GM19463 (cell line): ENCODE data around the gene CAPN1.
"Not testable (repeated sequence)": the region's sequence is repeated elsewhere in the genome, so short reads cannot be mapped to it uniquely, and the experiment has no call there.

Source experiments
- ATAC-seq: cut with Tn5 transposase; IDR thresholded peaks from one replicate; pipeline ENCODE4 v1.9.1; 2021; ENCODE audit warnings: mild to moderate bottlenecking, moderate library complexity; ENCODE audit not compliant: unreplicated experiment

Gene CAPN1

DNA sequence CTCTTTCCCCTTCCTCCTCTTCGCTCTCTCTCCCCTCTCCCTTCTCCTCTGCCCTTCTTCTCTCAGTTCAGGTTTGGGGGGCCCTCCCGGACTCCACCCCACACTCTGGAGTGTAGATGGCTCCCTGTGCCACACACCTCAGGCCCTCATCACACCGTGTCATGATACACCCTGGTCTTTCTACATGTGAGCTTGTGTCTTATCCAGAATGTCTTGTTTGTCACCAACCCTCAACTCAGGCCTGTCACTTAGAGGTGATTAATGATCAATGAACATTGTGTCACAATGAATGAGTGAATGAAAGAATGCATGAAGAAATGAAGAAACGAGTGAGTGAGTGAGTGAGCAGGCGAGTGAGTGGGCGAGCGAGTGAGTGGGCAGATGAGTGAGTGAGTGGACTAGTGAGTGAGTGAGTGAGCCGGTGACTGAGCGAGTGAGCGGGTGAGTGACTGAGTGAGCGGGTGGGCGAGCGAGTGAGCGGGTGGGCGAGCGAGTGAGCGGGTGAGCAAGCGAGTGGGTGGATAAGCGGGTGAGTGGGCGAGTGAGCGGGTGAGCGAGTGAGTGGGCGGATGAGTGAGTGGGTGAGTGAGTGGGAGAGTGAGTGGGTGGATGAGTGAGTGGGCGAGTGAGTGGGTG, 33.8 kb downstream of the CAPN1 start:
- ATAC-seq: no peak

DNA sequence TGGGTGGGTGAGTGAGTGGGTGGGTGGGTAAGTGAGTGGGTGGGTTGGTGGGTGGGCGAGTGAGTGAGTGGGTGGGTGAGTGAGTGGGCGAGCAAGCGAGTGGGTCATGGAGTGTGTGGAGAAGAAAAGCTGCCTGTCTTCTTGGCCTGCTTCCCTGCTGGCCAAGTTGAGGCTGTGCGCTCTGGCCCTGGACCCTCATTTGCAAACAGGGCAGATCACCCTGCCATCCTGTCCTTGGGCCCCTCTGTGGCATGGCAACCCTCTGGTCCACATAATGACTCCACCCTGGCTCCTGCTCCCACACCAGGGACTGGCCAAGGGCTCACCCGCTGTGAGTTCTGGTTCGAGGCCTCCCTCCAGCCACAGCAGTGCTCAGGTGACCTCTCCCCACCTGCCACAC, 35.1 kb downstream of the CAPN1 start:
- ATAC-seq: no peak

- ATAC-seq: no peak
Measured at GRCh38 chr11:65217441-65218423, 36.0 kb downstream of the CAPN1 start.

DNA sequence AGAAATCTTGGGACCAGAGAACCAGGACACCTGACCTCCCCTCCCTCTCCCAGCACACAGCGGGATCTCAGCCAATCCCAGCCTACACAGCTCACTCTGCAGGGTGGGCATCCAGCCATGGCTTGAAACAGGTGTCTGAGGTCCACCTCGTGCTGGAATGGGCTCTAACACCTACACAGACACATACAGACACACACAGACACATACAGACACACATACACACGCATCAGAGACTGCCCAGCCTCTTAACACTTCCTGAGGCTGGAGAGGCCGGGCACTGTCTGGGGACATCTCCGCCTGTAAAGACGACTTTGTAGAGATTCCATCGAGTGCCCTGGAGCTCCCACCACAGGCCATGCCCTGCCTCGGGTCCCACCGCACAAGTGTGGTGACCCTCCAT, 36.7 kb downstream of the CAPN1 start:
- no peak for ATAC-seq

DNA sequence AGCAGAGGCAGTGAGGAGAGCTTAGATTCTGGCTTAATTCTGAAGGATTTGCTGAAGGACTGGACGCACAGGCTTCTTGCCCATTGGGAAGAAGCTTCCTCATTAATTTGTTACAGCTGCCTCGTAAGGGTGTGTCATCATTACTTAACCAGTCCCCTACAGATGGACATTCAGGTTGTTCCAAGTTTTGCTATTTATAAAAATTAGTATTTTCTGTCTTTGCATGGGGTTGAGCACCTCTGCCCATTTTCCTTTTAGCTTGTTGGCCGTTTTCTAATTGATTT, 38.1 kb downstream of the CAPN1 start:
- ATAC-seq: no peak

DNA sequence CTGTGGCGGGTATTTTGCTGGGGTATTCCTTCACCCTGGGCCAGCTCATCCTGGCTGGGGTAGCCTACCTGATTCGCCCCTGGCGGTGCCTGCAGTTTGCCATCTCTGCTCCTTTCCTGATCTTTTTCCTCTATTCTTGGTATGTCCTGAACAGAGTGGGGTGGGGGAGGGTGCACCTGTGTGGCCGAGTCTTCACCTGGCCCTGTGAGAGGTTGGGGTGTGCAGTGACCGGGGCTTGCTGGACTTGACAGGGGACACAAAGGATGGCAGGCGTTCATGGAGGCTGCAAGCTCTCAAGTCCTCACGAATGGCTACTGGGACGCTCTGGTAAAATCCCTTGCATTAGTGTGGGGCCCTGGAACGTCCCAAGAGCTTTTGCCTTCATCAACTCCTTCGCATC, 39.3 kb downstream of the CAPN1 start:
- no peak for ATAC-seq

- ATAC-seq: no peak
Measured at GRCh38 chr11:65223011-65223410, 41.3 kb downstream of the CAPN1 start.

DNA sequence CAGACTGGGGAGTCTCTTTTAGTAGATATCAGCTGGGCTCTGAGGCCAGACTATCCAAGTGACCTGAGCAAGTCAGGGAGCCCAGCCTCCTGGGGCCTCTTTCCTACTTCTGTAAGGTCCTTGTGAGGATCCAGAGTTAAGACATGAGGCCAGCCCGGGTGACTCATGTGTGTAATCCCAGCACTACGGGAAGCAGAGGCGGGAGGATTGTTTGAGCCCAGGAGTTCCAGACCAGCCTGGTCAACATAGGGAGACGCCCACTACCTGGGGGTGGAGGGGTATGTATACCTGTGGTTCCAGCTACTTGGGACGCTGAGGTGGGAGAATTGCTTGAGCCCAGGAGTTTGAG, 43.2 kb downstream of the CAPN1 start:
- ATAC-seq: no peak

DNA sequence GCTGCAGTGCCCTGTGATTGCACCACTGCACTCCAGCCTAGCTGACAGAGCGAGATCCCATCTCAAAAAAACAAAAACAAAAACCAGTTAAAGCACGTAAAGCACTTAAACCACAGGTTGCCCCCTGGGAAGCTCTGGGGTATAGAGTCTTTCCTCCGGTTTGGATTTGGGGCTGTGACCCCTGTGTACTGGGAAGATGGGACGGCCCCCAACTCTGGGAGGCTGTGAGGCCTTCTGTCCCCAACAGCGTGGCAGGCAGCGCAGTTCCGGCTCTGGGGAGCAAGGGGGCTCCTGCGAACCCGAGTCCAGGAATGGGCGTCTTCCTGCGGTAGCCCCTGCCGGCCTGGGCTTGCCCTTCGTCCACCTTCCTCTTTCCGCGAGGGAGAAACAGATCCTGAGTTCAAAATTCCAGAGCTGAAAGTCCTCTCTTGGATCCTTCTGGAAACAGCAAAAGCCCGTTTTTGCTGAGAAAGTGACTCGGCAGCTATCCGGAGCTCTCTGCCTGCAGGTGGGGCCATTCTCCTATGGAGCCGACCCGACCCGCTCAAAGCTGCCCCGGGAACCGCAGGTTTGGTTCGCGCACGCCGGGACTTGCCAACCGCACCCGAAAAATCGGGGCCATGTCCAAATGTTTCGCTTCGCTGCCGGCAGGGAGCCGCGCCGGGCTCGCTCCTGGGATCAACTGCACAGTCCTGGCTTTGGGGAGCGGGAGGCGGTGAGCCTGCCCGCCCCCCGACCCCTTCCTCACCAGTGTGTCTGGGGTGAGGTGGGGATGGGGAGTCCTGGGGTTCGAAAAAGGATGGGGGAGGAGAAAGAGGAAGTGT, 43.8 kb downstream of the CAPN1 start:
- ATAC-seq: no peak

- ATAC-seq: no peak
Measured at GRCh38 chr11:65226103-65226442, 44.3 kb downstream of the CAPN1 start.

- ATAC-seq: no peak
Measured at GRCh38 chr11:65227879-65228278, 46.2 kb downstream of the CAPN1 start.

DNA sequence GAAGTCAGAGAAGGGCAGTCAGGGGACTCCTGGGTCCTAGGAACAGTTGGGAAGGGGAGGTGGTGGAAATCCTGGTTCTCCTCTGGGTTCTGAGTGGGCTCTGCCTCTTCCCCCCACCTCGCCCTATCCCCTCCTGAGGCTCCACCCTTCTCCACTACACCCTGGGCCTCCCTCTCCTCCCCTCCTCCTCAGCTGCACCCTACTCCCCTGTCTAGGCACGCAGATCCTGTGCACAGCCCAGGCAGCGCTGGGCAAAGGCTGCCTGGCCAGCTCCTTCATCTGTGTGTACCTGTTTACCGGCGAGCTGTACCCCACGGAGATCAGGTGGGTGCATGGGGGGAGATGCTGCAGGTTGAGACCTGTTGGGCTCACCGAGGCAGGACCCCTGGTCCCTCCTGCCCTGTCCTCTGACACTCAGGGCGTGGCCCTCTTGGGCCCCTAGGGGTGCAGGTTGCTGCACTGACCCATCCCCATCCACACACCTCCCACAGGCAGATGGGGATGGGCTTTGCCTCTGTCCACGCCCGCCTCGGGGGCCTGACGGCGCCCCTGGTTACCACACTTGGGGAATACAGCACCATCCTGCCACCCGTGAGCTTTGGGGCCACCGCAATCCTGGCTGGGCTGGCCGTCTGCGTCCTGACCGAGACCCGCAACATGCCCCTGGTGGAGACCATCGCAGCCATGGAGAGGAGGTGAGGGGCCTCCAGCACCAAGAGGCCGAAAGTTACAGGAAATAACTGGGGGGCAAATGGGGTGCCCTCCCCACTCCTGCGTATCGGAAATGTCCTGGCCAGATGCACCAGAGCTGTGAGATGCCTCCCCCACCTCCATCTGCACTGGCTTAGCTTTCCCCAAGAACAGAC, 54.7 kb downstream of the CAPN1 start:
- ATAC-seq: no peak

GRCh38 chr11:65238302-65238701, 56.6 kb downstream of the CAPN1 start:
- ATAC-seq: not testable (repeated sequence)

DNA sequence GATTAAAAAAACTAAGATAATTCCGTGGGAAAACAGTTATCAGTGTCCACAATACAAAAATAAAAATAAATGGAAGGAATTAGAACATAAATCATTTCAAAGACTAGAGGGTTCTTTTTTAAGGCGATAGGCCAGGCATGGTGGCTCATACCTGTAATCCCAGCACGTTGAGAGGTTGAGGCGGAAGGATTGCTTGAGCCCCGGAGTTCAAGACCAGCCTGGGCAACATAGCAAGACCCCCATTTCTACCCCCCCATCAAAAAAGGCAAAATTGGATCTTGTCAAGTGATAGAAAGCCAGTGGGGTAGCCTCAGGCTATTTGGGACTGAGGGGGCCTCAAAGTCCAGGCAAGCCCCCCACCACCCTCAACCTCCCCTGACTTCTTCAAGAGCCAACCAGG, 59.4 kb downstream of the CAPN1 start:
- no peak for ATAC-seq

- ATAC-seq: no peak
Measured at GRCh38 chr11:65241692-65242091, 60.0 kb downstream of the CAPN1 start.

DNA sequence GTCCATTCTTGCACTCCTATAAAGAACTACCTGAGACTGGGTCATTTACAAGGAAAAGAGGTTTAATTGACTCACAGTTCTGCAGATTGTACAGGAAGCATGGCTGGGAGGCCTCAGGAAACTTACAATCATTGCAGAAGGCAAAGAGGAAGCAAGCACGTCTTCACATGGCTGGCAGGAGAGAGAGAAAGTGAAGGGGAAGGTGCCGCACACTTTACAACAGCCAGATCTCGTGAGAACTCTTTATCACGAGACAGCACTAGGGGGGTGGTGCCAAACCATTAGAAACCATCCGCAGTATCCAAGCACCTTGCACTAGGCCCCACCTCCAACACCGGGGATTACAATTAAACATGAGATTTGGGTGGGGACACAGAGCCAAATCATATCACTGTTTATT, 60.7 kb downstream of the CAPN1 start:
- no peak for ATAC-seq

DNA sequence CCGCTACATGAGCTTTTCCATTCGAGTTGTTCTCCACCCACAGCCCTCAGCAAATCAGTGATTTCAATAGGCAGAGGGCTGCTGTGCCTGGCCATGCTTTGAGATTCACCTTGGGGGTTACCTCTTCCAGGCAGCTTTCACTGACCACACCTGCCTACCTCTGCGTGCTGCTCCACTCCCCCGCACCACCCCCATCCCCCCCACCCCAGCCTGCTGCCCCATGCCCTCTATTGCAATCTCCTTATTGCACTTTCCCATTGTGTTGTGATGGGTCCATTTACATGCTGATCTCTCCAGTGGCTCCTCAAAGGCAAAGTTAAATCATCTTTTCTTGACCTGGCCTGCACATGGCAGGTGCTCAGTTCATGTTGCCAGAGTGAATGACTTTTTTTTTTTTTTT, 62.1 kb downstream of the CAPN1 start:
- ATAC-seq: no peak

DNA sequence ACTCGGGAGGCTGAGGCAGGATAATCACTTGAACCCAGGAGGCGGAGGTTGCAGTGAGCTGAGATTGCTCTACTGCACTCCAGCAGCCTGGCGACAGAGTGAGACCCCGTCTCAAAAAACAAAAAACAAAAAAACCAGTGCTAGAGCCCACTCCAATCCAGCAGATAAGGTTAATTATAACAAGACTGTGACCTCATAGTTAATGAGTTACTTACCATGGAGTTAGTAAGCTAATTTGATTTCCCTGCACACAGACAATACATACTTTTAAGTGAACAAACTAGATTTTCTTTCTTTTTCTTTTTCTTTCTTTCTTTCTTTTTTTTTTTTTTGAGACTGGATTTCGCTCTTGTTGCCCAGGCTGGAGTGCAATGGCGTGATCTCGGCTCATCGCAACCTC, 63.3 kb downstream of the CAPN1 start:
- not testable (repeated sequence) for ATAC-seq

- ATAC-seq: no peak
Measured at GRCh38 chr11:65246506-65246905, 64.8 kb downstream of the CAPN1 start.

- not testable (repeated sequence) for ATAC-seq
Measured at GRCh38 chr11:65248184-65248710, 66.5 kb downstream of the CAPN1 start.

- ATAC-seq: no peak
Measured at GRCh38 chr11:65251476-65251875, 69.7 kb downstream of the CAPN1 start.
